GM19467 (cell line): Measurements from ENCODE around the gene DLX5.

Experiments used
- ATAC-seq: cut with Tn5 transposase; IDR thresholded peaks from one replicate; pipeline ENCODE4 v1.9.1; 2021; ENCODE audit warnings: mild to moderate bottlenecking, moderate library complexity; ENCODE audit not compliant: unreplicated experiment

The DLX5 gene

GRCh38 chr7:97006055-97006815 lies 18.4 kb downstream of the DLX5 start:
- ATAC-seq: peak; percentile 57

GRCh38 chr7:97005183-97006054 lies 19.2 kb downstream of the DLX5 start, which contains the start of gene DLX6:
Gene DLX6 (plus strand): TSS chr7:97005553. CDS start chr7:97005978, 425 bp downstream.
- no peak for ATAC-seq

GRCh38 chr7:97004247-97005182 lies 20.1 kb downstream of the DLX5 start:
- no peak for ATAC-seq

GRCh38 chr7:97003262-97004246 lies 21.1 kb downstream of the DLX5 start:
- no peak for ATAC-seq

- ATAC-seq: no peak
Observed at GRCh38 chr7:97002555-97003261, 21.9 kb downstream of the DLX5 start.

- no peak for ATAC-seq
Observed at GRCh38 chr7:97001656-97002554, 22.7 kb downstream of the DLX5 start.

- no peak for ATAC-seq
Observed at GRCh38 chr7:97001221-97001620, 23.4 kb downstream of the DLX5 start.

- ATAC-seq: no peak
Observed at GRCh38 chr7:96998744-96999143, 25.9 kb downstream of the DLX5 start.

- ATAC-seq: no peak
Observed at GRCh38 chr7:96998333-96998732, 26.3 kb downstream of the DLX5 start.

- no peak for ATAC-seq
Observed at GRCh38 chr7:96997512-96998032, 27.1 kb downstream of the DLX5 start.

- no peak for ATAC-seq
Observed at GRCh38 chr7:96996958-96997511, 27.6 kb downstream of the DLX5 start.

GRCh38 chr7:96996111-96996957 lies 28.3 kb downstream of the DLX5 start:
- ATAC-seq: no peak

GRCh38 chr7:96995406-96996110 lies 29.1 kb downstream of the DLX5 start:
- ATAC-seq: no peak

GRCh38 chr7:96993980-96994379 lies 30.7 kb downstream of the DLX5 start:
- no peak for ATAC-seq

- no peak for ATAC-seq
Observed at GRCh38 chr7:96993094-96993865, 31.4 kb downstream of the DLX5 start.
